Measurements from ENCODE around the gene PBLD.

Gene PBLD

GRCh38 chr10:68340358-68341080, 7.8 kb upstream of the PBLD start:
- H3K4me3 ChIP-seq (replicated peaks; ENCODE audit: low read depth, low read length), result no peak overlapping the region
- TF ChIP-seq, protein P1, sequence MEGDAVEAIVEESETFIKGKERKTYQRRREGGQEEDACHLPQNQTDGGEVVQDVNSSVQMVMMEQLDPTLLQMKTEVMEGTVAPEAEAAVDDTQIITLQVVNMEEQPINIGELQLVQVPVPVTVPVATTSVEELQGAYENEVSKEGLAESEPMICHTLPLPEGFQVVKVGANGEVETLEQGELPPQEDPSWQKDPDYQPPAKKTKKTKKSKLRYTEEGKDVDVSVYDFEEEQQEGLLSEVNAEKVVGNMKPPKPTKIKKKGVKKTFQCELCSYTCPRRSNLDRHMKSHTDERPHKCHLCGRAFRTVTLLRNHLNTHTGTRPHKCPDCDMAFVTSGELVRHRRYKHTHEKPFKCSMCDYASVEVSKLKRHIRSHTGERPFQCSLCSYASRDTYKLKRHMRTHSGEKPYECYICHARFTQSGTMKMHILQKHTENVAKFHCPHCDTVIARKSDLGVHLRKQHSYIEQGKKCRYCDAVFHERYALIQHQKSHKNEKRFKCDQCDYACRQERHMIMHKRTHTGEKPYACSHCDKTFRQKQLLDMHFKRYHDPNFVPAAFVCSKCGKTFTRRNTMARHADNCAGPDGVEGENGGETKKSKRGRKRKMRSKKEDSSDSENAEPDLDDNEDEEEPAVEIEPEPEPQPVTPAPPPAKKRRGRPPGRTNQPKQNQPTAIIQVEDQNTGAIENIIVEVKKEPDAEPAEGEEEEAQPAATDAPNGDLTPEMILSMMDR (IDR thresholded peaks at IDR 0.05; ENCODE audit: low read length, missing control alignments), result no peak
- no peak for DNase-seq (ENCODE audit: low read depth)

DNA sequence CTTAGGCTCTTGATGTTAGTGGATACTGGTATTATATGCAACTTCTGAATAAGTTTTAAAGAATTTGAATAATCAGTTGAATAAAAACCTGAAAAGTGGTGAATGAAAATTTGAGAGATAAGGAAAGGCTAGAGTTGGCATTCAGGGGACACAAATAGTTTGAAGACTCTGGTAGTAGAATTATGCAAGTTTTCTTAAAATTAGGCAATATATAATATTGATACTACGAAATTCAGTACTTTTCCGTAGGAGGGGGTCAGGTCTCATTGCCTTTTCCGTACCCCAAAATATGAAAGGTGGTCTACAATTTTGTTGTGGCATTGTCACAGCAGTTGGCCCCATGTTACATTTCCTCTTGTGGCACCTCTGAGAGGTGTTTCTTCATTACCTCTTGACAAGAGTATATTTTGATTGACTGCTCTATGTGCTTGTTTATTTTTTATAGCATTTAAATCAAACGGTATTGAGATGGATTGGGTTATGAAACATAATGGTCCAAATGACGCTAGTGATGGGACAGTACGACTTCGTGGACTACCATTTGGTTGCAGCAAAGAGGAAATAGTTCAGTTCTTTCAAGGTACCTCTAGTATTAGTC, 4.1 kb upstream of the PBLD start:
- DNase-seq (ENCODE audit: low read depth), result no peak
- TF ChIP-seq, protein P1 (IDR thresholded peaks at IDR 0.05; ENCODE audit: low read length, missing control alignments), result no peak
- peak overlapping the region; percentile 10 for H3K4me3 ChIP-seq (replicated peaks; ENCODE audit: low read depth, low read length)

GRCh38 chr10:68334672-68335467, 2.1 kb upstream of the PBLD start:
- peak overlapping the region; percentile 87 for H3K4me3 ChIP-seq (replicated peaks; ENCODE audit: low read depth, low read length)
- TF ChIP-seq, protein P1 (IDR thresholded peaks at IDR 0.05; ENCODE audit: low read length, missing control alignments), result no peak

GRCh38 chr10:68333440-68334431, 1.0 kb upstream of the PBLD start:
- TF ChIP-seq, protein P1 (IDR thresholded peaks at IDR 0.05; ENCODE audit: low read length, missing control alignments), result no peak

More at GRCh38 chr10:68334672-68335467, 2.1 kb upstream of the PBLD start:
- no peak for DNase-seq (ENCODE audit: low read depth)

DNA sequence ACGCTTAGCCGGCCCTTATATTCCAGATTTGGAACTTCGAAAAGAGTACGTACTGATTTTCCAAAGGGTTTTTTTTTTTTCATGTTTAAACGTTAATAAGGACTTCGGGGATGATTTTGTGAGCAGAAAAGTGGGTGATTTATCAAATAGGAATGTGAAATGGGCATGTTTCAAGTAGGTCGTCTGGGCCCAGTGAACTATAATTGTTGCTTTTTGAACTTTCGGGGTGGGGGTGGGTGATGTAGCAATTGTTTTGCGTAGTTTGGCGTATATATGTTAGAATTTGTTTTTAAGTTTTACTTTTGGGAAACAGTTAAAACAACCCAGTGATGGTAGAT, 299 bp upstream of the PBLD start:
- DNase-seq (ENCODE audit: low read depth), result peak; percentile 74
- TF ChIP-seq, protein P1 (IDR thresholded peaks at IDR 0.05; ENCODE audit: low read length, missing control alignments), result no peak
- peak overlapping the region; percentile 87 for H3K4me3 ChIP-seq (replicated peaks; ENCODE audit: low read depth, low read length)

More at GRCh38 chr10:68333440-68334431, 1.0 kb upstream of the PBLD start:
- peak overlapping the region; percentile 87 for H3K4me3 ChIP-seq (replicated peaks; ENCODE audit: low read depth, low read length)
- DNase-seq (ENCODE audit: low read depth), result no peak

Measured in fibroblast of pulmonary artery (primary cell).